Measurements from ENCODE around the gene ACOT6.
A peak's percentile ranks its signal among the peaks of the same experiment; 100 is the strongest.
"Not testable (repeated sequence)": the region's sequence is repeated elsewhere in the genome, so short reads cannot be mapped to it uniquely, and the experiment has no call there.

The ACOT6 gene

GRCh38 chr14:73594491-73594890 lies 17.8 kb upstream of the ACOT6 start:
- FAIRE-seq: no peak

GRCh38 chr14:73599499-73599898 lies 12.8 kb upstream of the ACOT6 start:
- DNase-seq (ENCODE audit: low spot score): no peak
- no peak for FAIRE-seq

More at GRCh38 chr14:73594491-73594890, 17.8 kb upstream of the ACOT6 start:
- DNase-seq (ENCODE audit: low spot score): no peak

GRCh38 chr14:73602994-73603393 lies 9.3 kb upstream of the ACOT6 start:
- FAIRE-seq (no peak), DNase-seq (ENCODE audit: low spot score) (no peak)

GRCh38 chr14:73606271-73606670 lies 6.0 kb upstream of the ACOT6 start:
- no peak for DNase-seq (ENCODE audit: low spot score)

GRCh38 chr14:73607241-73607640 lies 5.1 kb upstream of the ACOT6 start:
- no peak for FAIRE-seq
- DNase-seq (ENCODE audit: low spot score): no peak

More at GRCh38 chr14:73606271-73606670, 6.0 kb upstream of the ACOT6 start:
- FAIRE-seq: no peak

GRCh38 chr14:73610687-73611086 lies 1.6 kb upstream of the ACOT6 start:
- no peak for DNase-seq (ENCODE audit: low spot score)
- no peak for FAIRE-seq

GRCh38 chr14:73613046-73613383 lies 698 bp downstream of the ACOT6 start:
- DNase-seq (ENCODE audit: low spot score): no peak
- no peak for FAIRE-seq

- no peak for FAIRE-seq
- no peak for DNase-seq (ENCODE audit: low spot score)
Measured at GRCh38 chr14:73613419-73613963, 1.2 kb downstream of the ACOT6 start.

- no peak for FAIRE-seq
Measured at GRCh38 chr14:73616831-73617230, 4.5 kb downstream of the ACOT6 start.

GRCh38 chr14:73619524-73619923 lies 7.2 kb downstream of the ACOT6 start:
- FAIRE-seq (no peak), DNase-seq (ENCODE audit: low spot score) (no peak)

More at GRCh38 chr14:73616831-73617230, 4.5 kb downstream of the ACOT6 start:
- DNase-seq (ENCODE audit: low spot score): no peak

GRCh38 chr14:73620268-73620667 lies 8.0 kb downstream of the ACOT6 start:
- FAIRE-seq (no peak), DNase-seq (ENCODE audit: low spot score) (no peak)

- FAIRE-seq (no peak), DNase-seq (ENCODE audit: low spot score) (no peak)
Measured at GRCh38 chr14:73623504-73624054, 11.3 kb downstream of the ACOT6 start.

GRCh38 chr14:73625706-73626105 lies 13.4 kb downstream of the ACOT6 start:
- DNase-seq (ENCODE audit: low spot score): no peak
- FAIRE-seq: no peak

- no peak for DNase-seq (ENCODE audit: low spot score)
Measured at GRCh38 chr14:73627151-73627558, 14.8 kb downstream of the ACOT6 start.

GRCh38 chr14:73630009-73630780 lies 17.9 kb downstream of the ACOT6 start:
- FAIRE-seq (no peak), DNase-seq (ENCODE audit: low spot score) (no peak)

More at GRCh38 chr14:73627151-73627558, 14.8 kb downstream of the ACOT6 start:
- FAIRE-seq: no peak

- DNase-seq (ENCODE audit: low spot score) (peak; percentile 17), FAIRE-seq (no peak)
Measured at GRCh38 chr14:73633116-73634010, 21.0 kb downstream of the ACOT6 start.

GRCh38 chr14:73634011-73634833 lies 21.9 kb downstream of the ACOT6 start:
- no peak for FAIRE-seq

GRCh38 chr14:73636355-73636754 lies 24.0 kb downstream of the ACOT6 start:
- DNase-seq (ENCODE audit: low spot score); FAIRE-seq: not testable (repeated sequence)

More at GRCh38 chr14:73634011-73634833, 21.9 kb downstream of the ACOT6 start:
- DNase-seq (ENCODE audit: low spot score): no peak

- no peak for FAIRE-seq
- DNase-seq (ENCODE audit: low spot score): no peak
Measured at GRCh38 chr14:73637830-73638229, 25.5 kb downstream of the ACOT6 start.

- no peak for FAIRE-seq
- no peak for DNase-seq (ENCODE audit: low spot score)
Measured at GRCh38 chr14:73640796-73641365, 28.6 kb downstream of the ACOT6 start.
